RWPE2 (cell line): Measurements from ENCODE around the gene CRYBB2.
"Not testable (repeated sequence)": the region's sequence is repeated elsewhere in the genome, so short reads cannot be mapped to it uniquely, and the experiment has no call there.

Source experiments
- ATAC-seq: fragments of 200-7000 bp; cut with Tn5 transposase; 3 replicates; pipeline ENCODE4 v1.9.1; 2021; ENCODE audit warnings: low read depth
- DNase-seq: peaks from one replicate; pipeline ENCODE4 v3.0.0-alpha.2; 2020; ENCODE audit warnings: low spot score
- H3K27ac ChIP-seq: fragments of 450-650 bp; 2 replicates; pipeline ENCODE4 v1.5.1; 2017; ENCODE audit warnings: mild to moderate bottlenecking; ENCODE audit not compliant: poor library complexity, severe bottlenecking
- H3K27me3 ChIP-seq: fragments of 250-450 bp; sonication (Bioruptor Pico); 2 replicates; pipeline ENCODE4 v1.5.1; 2021; ENCODE audit warnings: mild to moderate bottlenecking, moderate library complexity; ENCODE audit not compliant: insufficient read depth, poor library complexity, severe bottlenecking
- H3K36me3 ChIP-seq: fragments of 250-450 bp; sonication (Bioruptor Pico); 2 replicates; pipeline ENCODE4 v1.5.1; 2020; ENCODE audit warnings: low read depth, mild to moderate bottlenecking, moderate library complexity
- H3K4me1 ChIP-seq: fragments of 250-450 bp; sonication (Bioruptor Pico); 2 replicates; pipeline ENCODE4 v1.5.1; 2021; ENCODE audit warnings: mild to moderate bottlenecking, moderate library complexity; ENCODE audit not compliant: insufficient read depth, poor library complexity, severe bottlenecking
- H3K4me3 ChIP-seq: fragments of 250-450 bp; sonication (Bioruptor Pico); 2 replicates; pipeline ENCODE4 v1.5.1; 2021; ENCODE audit warnings: mild to moderate bottlenecking, moderate library complexity; ENCODE audit not compliant: severe bottlenecking
- H3K9me3 ChIP-seq: fragments of 250-450 bp; sonication (Bioruptor Pico); 2 replicates; pipeline ENCODE4 v1.5.1; 2021; ENCODE audit warnings: mild to moderate bottlenecking, moderate library complexity; ENCODE audit not compliant: severe bottlenecking
- TF ChIP-seq, protein P1 (sequence below): fragments of 450-650 bp; IDR thresholded peaks from one replicate; pipeline ENCODE4 v1.5.1; 2017; ENCODE audit warnings: mild to moderate bottlenecking, moderate library complexity; ENCODE audit not compliant: poor library complexity, severe bottlenecking

Gene CRYBB2

DNA sequence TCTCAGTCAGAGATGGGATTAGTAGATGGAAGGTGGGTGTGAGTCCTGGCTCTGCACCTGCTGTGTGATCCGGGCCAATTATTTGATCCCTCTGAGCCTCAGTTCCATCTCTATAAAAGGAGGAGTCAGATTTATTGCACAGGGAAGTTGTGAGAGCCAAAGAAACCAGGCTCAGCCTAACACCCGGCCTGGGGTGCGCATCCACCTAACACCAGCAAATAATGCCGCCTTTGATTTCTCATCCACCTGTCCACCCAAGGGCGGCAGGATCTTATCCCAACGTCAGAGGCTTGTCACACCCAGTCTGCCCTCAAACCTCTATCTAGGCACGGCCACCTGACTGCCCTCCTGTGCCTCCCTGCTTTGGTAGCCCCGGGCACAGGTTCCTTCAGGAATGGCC is 2.4 kb downstream of the CRYBB2 start:
- Histone ChIP-seq H3K27ac (no peak overlapping the region), H3K4me1 (no peaks in the 10 kb centered on the region), H3K4me3 (no peak overlapping the region), H3K9me3 (no peaks in the 10 kb centered on the region), H3K36me3 (no peaks in the 10 kb centered on the region), H3K27me3 (peaks cover 9% of the 10 kb centered on the region)
- DNase-seq: no peak
- TF ChIP-seq, protein P1, sequence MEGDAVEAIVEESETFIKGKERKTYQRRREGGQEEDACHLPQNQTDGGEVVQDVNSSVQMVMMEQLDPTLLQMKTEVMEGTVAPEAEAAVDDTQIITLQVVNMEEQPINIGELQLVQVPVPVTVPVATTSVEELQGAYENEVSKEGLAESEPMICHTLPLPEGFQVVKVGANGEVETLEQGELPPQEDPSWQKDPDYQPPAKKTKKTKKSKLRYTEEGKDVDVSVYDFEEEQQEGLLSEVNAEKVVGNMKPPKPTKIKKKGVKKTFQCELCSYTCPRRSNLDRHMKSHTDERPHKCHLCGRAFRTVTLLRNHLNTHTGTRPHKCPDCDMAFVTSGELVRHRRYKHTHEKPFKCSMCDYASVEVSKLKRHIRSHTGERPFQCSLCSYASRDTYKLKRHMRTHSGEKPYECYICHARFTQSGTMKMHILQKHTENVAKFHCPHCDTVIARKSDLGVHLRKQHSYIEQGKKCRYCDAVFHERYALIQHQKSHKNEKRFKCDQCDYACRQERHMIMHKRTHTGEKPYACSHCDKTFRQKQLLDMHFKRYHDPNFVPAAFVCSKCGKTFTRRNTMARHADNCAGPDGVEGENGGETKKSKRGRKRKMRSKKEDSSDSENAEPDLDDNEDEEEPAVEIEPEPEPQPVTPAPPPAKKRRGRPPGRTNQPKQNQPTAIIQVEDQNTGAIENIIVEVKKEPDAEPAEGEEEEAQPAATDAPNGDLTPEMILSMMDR: no peak
- ATAC-seq: no peak

DNA sequence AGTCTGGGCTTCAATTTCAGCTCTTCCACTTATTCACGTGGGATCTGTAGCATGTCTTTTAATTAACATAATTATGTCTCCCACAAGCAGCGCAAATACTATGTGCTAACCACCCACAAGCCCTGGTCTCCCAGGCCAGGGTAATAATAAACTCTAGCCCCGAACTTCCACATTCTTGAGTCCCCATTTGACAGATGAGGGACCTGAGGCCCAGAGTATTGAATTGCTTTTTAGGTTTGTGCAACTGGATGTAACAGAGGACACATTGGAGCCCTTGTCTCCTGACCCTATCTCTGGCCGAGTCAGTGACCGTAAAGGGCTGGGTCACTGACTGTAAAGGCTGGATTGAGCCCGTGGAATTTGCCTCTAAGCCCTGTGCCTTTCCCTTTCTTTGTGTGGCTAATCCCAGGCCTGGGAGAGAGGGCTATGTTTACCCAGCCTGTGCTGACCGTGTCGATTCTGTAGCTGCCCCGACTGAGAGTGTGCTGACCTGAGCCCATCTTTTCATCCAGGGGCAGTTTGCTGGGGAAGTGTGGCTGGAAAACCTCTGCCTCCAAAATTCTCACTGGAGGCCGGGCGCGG is 3.9 kb downstream of the CRYBB2 start:
- TF ChIP-seq, protein P1: no peak
- Histone ChIP-seq H3K9me3 (no peaks in the 10 kb centered on the region), H3K4me3 (no peak overlapping the region), H3K36me3 (no peaks in the 10 kb centered on the region), H3K27me3 (peaks cover 9% of the 10 kb centered on the region), H3K4me1 (no peaks in the 10 kb centered on the region), H3K27ac (no peak overlapping the region)
- ATAC-seq: no peak
- DNase-seq: no peak

DNA sequence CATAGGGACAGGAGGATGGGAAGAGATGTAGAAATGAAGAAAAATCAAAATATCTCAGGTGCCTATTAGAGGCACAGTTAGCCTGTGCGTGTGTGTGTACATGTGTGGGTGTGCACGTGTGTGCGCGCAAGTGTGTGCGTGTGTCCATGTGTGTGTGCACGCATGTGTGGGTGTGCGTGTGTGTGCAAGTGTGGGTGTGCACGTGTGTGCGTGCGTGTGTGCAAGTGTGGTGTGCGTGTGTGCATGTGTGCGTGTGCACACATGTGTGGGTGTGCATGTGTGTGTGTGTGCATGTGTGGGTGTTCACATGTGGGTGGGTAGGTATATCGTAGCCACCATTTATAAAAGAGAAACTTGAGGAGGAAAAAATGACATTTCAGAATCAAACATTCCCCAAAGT is 9.4 kb downstream of the CRYBB2 start:
- H3K27me3 ChIP-seq: no peaks in the 10 kb centered on the region

DNA sequence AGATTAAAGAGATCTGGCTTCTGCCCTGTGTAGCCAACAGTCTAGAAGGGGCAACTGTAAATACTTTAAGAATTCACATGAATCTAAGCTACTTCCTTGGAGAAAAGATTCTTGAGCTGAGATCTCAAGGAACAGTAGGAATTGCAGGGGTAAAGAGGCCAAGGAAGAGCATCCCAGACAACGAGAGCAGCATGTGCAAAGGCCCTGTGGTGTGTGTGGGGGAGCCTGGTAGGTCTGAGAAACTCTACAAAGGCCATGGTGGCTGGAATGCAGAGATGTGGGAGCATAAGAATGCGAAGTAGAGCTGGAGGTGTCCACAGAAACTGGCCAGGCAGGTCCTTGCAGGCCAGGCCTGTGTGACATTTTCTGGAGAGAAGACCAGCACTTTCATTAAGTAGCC is 11.3 kb downstream of the CRYBB2 start:
- H3K4me3 ChIP-seq, H3K36me3 ChIP-seq, H3K4me1 ChIP-seq, H3K9me3 ChIP-seq, H3K27ac ChIP-seq, DNase-seq, ATAC-seq, H3K27me3 ChIP-seq: not testable (repeated sequence)

More for the DNA sequence above, 9.4 kb downstream of the CRYBB2 start:
- no peak for DNase-seq
- TF ChIP-seq, protein P1: no peak
- no peaks in the 10 kb centered on the region for H3K36me3 ChIP-seq
- H3K4me3 ChIP-seq: no peak overlapping the region
- no peaks in the 10 kb centered on the region for H3K9me3 ChIP-seq
- no peak overlapping the region for H3K27ac ChIP-seq
- H3K4me1 ChIP-seq: no peaks in the 10 kb centered on the region
- no peak for ATAC-seq

DNA sequence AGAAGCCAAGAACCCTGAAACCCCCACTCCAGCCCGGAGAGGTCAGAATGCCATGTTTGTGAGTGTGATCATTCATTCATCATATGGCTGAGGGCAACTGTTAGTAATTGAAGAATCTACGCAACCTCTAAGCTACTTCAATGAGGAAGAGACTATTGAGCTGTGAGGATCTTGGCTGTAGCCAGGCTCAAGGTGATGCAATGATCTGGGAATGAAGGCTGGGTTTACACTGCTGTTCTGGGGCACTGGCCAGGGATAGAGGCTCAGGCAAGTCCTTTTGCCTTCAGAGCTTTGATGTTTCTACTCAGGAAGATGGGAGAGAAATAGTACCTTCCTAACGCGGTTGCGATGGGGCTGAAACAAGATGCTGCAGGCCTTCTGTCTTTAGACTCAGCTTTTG is 12.9 kb downstream of the CRYBB2 start:
- no peak overlapping the region for H3K4me3 ChIP-seq
- H3K4me1 ChIP-seq: no peaks in the 10 kb centered on the region
- no peaks in the 10 kb centered on the region for H3K9me3 ChIP-seq
- H3K36me3 ChIP-seq: no peaks in the 10 kb centered on the region
- TF ChIP-seq, protein P1: no peak
- H3K27me3 ChIP-seq: no peaks in the 10 kb centered on the region
- DNase-seq (no peak), ATAC-seq (peak; percentile 49; the same call in 2 of the 3 replicates)
- no peak overlapping the region for H3K27ac ChIP-seq

DNA sequence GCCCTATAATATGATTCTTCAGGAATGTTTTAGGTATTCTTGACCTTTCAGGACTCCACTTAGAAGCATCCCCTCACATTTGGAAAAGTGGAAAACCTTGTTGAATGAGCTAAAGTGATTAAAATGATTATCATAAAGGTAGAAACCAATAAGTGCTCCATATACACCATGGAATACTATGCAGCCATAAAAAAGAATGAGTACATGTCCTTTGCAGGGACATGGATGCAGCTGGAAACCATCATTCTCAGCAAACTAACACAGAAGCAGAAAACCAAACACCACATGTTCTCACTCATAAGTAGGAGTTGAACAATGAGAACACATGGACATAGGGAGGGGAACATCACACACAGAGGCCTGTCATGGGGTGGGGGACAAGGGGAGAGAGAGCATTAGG is 14.3 kb downstream of the CRYBB2 start:
- H3K9me3 ChIP-seq, H3K36me3 ChIP-seq, H3K4me3 ChIP-seq, H3K4me1 ChIP-seq, DNase-seq, H3K27me3 ChIP-seq, H3K27ac ChIP-seq, ATAC-seq: not testable (repeated sequence)
